ENCODE data around the gene CCDC149. TPM values are rescaled to one million over a fixed set of nuclear protein-coding genes. Genes with fewer than 3 reads are reported as not detected.

Gene CCDC149
- polyA plus RNA-seq, 1 experiment, result 13.9 TPM

DNA sequence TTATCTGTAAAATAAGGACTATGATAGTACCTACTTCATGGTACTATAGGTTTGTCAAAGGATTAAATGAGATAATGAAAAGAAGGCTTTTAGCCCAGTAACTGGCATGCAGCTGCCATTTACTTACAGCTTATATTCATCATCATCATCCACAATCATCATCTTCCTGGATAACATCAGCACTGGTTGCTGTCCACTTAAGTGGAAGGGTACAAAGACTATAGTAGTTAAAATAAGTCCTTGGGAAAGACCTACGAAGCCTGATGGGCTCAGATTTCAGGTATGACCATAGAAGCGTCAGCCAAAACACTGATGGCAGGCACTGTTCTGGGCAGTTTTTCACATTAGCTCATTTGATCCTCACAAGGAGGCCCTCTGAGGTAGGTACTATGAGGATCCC lies 20.6 kb downstream of the CCDC149 start:
- TF ChIP-seq, protein P1, sequence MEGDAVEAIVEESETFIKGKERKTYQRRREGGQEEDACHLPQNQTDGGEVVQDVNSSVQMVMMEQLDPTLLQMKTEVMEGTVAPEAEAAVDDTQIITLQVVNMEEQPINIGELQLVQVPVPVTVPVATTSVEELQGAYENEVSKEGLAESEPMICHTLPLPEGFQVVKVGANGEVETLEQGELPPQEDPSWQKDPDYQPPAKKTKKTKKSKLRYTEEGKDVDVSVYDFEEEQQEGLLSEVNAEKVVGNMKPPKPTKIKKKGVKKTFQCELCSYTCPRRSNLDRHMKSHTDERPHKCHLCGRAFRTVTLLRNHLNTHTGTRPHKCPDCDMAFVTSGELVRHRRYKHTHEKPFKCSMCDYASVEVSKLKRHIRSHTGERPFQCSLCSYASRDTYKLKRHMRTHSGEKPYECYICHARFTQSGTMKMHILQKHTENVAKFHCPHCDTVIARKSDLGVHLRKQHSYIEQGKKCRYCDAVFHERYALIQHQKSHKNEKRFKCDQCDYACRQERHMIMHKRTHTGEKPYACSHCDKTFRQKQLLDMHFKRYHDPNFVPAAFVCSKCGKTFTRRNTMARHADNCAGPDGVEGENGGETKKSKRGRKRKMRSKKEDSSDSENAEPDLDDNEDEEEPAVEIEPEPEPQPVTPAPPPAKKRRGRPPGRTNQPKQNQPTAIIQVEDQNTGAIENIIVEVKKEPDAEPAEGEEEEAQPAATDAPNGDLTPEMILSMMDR (IDR thresholded peaks at IDR 0.05; ENCODE audit: low read depth, low read length), result no peak
- CTCF ChIA-PET, result no interaction called here
- POLR2A ChIA-PET, result no interaction called here

DNA sequence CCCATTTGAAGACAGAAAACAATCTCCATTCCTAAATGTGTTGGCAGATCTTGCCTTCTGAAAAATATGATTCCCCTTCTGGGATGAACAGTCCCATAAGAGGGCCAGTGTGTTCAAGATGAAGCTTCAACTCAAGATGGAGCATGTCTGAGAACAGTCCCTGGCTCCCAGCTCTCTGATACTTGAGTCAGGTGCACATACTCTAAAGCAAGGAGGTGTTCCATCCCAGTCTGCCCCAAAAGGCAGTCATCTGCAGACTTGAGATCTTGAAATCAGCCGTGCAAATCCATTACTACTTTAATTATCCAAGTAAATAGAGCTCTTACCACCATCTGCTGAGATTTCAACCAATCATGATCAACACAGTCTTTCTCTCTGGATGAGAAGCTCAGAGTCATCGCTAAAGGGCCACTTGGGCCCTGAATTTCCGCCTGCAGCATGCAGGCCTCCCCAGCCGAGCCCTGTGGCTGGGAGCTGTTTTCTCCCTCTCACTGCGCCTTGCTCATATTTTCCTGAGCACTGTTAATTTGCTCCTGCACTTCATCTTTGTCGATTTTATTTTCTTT lies 22.2 kb downstream of the CCDC149 start:
- ChIA-PET POLR2A (no interaction called here), CTCF (interaction anchor here (1.1 kb wide), 1 partner anchor 41 kb away, joined by 3 read pairs; no protein-coding TSS in a partner anchor)
- TF ChIP-seq, protein P1 (IDR thresholded peaks at IDR 0.05; ENCODE audit: low read depth, low read length), result no peak
- no peak for DNase-seq (ENCODE audit: low read depth, low spot score)
- H3K9me3 ChIP-seq (ENCODE audit: control insufficient read depth, insufficient read depth, low read length), result no peaks in the 10 kb centered on the region
- no peak overlapping the region for H3K4me3 ChIP-seq (ENCODE audit: low read depth, low read length)
- no peaks in the 10 kb centered on the region for H3K27me3 ChIP-seq (ENCODE audit: control insufficient read depth, insufficient read depth, low read length)
- H3K27ac ChIP-seq (ENCODE audit: low read depth, low read length), result no peak overlapping the region

More for the DNA sequence above, 20.6 kb downstream of the CCDC149 start:
- Histone ChIP-seq H3K9me3 (ENCODE audit: control insufficient read depth, insufficient read depth, low read length) (no peaks in the 10 kb centered on the region), H3K4me3 (ENCODE audit: low read depth, low read length) (no peak overlapping the region), H3K27me3 (ENCODE audit: control insufficient read depth, insufficient read depth, low read length) (no peaks in the 10 kb centered on the region), H3K27ac (ENCODE audit: low read depth, low read length) (no peak overlapping the region)
- DNase-seq (ENCODE audit: low read depth, low spot score), result no peak

DNA sequence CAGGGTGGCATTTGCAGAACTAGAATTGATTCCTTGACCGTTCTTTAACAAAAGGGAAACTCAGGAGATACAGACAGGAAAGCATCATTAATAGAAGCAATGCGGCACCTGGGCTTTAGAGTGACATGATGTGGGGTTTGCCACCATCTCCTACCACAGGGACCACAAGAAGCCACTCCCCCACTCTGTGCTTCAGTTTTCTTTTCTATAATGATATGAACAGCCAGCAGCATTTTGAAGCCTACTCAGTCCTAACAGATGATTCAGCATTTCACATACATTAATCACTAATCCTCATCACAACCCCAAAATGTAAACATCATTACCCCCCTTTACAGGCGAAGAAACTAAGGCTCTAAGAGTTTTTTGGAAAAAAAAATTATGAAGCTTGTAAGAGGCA lies 22.9 kb downstream of the CCDC149 start:
- Histone ChIP-seq H3K4me3 (ENCODE audit: low read depth, low read length) (no peak overlapping the region), H3K9me3 (ENCODE audit: control insufficient read depth, insufficient read depth, low read length) (no peaks in the 10 kb centered on the region), H3K27ac (ENCODE audit: low read depth, low read length) (no peak overlapping the region), H3K27me3 (ENCODE audit: control insufficient read depth, insufficient read depth, low read length) (no peaks in the 10 kb centered on the region)
- ChIA-PET CTCF (interaction anchor here (1.1 kb wide), 1 partner anchor 42 kb away, joined by 3 read pairs; no protein-coding TSS in a partner anchor), POLR2A (no interaction called here)
- TF ChIP-seq, protein P1 (IDR thresholded peaks at IDR 0.05; ENCODE audit: low read depth, low read length), result no peak
- DNase-seq (ENCODE audit: low read depth, low spot score), result no peak

DNA sequence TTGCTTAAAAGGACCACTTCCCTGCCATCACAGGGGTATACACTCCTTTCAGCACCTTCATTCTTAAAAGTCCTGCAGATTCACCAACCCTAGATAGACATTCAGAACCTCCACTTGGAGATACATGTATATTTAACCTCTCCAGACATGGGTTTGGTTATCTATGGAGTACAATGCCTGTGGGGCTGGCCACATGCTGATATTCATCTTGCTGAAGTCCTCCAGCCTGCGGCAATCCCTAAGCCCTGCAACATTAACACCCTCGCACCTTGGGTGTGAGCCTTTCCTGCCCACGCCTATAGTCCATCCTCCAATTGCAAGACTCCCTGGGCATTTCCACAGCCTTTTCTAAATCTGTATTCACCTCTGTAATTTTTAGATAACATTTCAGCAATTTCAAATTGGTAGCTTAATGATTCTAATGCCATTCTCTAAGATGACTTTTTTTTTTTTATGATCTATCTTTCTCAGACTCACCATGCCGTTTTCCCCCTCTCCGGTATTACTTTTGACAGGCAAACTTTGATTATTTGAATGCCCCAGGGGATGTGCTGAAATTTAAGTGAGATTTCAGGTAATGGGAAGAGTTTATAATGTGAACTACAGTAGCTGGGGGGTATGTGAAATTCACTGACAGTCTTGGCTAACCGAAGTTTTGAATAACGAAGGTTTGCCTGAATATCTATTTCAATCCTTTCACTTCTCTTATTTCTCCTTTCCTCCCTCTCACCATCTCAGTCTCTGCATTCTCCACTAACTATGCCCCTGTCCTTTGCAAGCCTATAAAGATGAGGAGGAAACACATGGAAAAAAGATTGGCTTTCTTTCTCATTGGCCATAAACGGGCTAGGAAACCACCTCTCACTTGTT lies 24.1 kb downstream of the CCDC149 start:
- ChIA-PET CTCF (no interaction called here), POLR2A (no interaction called here)
- Histone ChIP-seq H3K27ac (ENCODE audit: low read depth, low read length) (no peak overlapping the region), H3K4me3 (ENCODE audit: low read depth, low read length) (no peak overlapping the region), H3K9me3 (ENCODE audit: control insufficient read depth, insufficient read depth, low read length) (no peaks in the 10 kb centered on the region), H3K27me3 (ENCODE audit: control insufficient read depth, insufficient read depth, low read length) (no peaks in the 10 kb centered on the region)
- TF ChIP-seq, protein P1 (IDR thresholded peaks at IDR 0.05; ENCODE audit: low read depth, low read length), result no peak
- DNase-seq (ENCODE audit: low read depth, low spot score), result no peak

DNA sequence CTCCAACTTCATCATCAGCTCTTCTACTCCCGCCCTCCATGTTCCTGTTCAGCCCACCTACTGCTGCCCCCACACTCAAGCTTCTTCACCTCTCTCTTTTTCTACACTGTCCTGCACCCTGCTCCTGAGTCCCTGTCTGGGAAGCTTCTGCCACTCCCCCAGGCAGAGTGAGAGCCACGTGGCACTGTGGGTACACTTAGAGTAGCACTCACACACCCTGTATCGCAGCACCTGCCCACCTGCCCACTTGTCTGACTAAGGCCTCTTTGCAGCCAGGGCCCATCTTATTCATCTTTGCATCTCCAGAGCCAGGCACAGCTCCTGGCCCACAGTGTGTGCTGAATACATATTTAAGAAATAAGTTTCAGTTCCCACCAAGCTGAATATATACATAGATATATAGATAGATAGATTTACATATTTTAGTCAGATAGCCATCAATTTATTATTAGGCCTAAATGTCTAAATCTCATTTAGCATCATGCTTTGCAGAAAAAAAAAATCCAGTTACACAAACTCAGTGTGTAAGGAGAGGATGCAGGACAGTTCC lies 24.9 kb downstream of the CCDC149 start:
- Histone ChIP-seq H3K27ac (ENCODE audit: low read depth, low read length) (no peak overlapping the region), H3K27me3 (ENCODE audit: control insufficient read depth, insufficient read depth, low read length) (no peaks in the 10 kb centered on the region), H3K4me3 (ENCODE audit: low read depth, low read length) (no peak overlapping the region), H3K9me3 (ENCODE audit: control insufficient read depth, insufficient read depth, low read length) (no peaks in the 10 kb centered on the region)
- ChIA-PET CTCF (no interaction called here), POLR2A (no interaction called here)
- no peak for DNase-seq (ENCODE audit: low read depth, low spot score)
- TF ChIP-seq, protein P1 (IDR thresholded peaks at IDR 0.05; ENCODE audit: low read depth, low read length), result no peak
